Neuronal stem cell (in vitro differentiated cells): ENCODE results near the gene TSPEAR.

Experiments used
- DNase-seq: peaks from one replicate; pipeline ENCODE4 v3.0.0-alpha.2; 2013; ENCODE audit warnings: low spot score
- H2AFZ ChIP-seq: one replicate; pipeline ENCODE4 v1.6.1; 2013; ENCODE audit warnings: mild to moderate bottlenecking, low read length, inconsistent platforms
- H2AK5ac ChIP-seq: 2 replicates; pipeline ENCODE4 v1.6.1; 2013; ENCODE audit warnings: low read depth, mild to moderate bottlenecking, inconsistent platforms, low read length, moderate library complexity, mixed read lengths
- H2BK120ac ChIP-seq: 2 replicates; pipeline ENCODE4 v1.6.1; 2013; ENCODE audit warnings: low read depth, mild to moderate bottlenecking, inconsistent platforms, low read length, moderate library complexity, mixed read lengths
- H2BK12ac ChIP-seq: one replicate; pipeline ENCODE4 v1.6.1; 2013; ENCODE audit warnings: low read length, inconsistent platforms
- H2BK15ac ChIP-seq: 2 replicates; pipeline ENCODE4 v1.6.1; 2013; ENCODE audit warnings: mild to moderate bottlenecking, low read length, inconsistent platforms, mixed read lengths
- H2BK5ac ChIP-seq: one replicate; pipeline ENCODE4 v1.6.1; 2013; ENCODE audit warnings: inconsistent platforms, mild to moderate bottlenecking, low read length, moderate library complexity
- H3K14ac ChIP-seq: one replicate; pipeline ENCODE4 v1.6.1; 2013; ENCODE audit warnings: low read length, inconsistent platforms
- H3K18ac ChIP-seq: 2 replicates; pipeline ENCODE4 v1.6.1; 2013; ENCODE audit warnings: low read length, inconsistent platforms
- H3K23ac ChIP-seq: 2 replicates; pipeline ENCODE4 v1.6.1; 2013; ENCODE audit warnings: low read depth, mild to moderate bottlenecking, mixed read lengths, low read length, inconsistent platforms; ENCODE audit not compliant: poor library complexity
- H3K27ac ChIP-seq: replicated peaks from 3 replicates; pipeline ENCODE4 v1.5.1; 2013; ENCODE audit warnings: low read length, inconsistent platforms
- H3K27me3 ChIP-seq, 3 experiments: 2 replicates each; pipeline ENCODE4 v1.6.1; 2013; ENCODE audit warnings: low read length in 3 of 3, mild to moderate bottlenecking in 2 of 3, inconsistent platforms in 1 of 3, low read depth in 1 of 3, mixed read lengths in 1 of 3, moderate library complexity in 1 of 3; ENCODE audit not compliant: control insufficient read depth in 3 of 3, insufficient read depth in 3 of 3
- H3K36me3 ChIP-seq, 2 donors: replicated peaks in 1 of 2; 2 replicates each; pipeline ENCODE4 v1.6.1; 2013; ENCODE audit warnings: low read length in 2 of 2; ENCODE audit not compliant: control insufficient read depth in 2 of 2, insufficient read depth in 2 of 2
- H3K4ac ChIP-seq: 2 replicates; pipeline ENCODE4 v1.6.1; 2013; ENCODE audit warnings: inconsistent platforms, mild to moderate bottlenecking, low read length, moderate library complexity
- H3K4me1 ChIP-seq, 2 donors: 1 replicate in 1 of 2; 2 replicates in 1 of 2; pipeline ENCODE4 v1.6.1; 2013; ENCODE audit warnings: low read length in 2 of 2, low read depth in 1 of 2; ENCODE audit not compliant: control insufficient read depth in 2 of 2, insufficient read depth in 1 of 2
- H3K4me2 ChIP-seq: one replicate; pipeline ENCODE4 v1.6.1; 2013; ENCODE audit warnings: mild to moderate bottlenecking, low read length, inconsistent platforms; ENCODE audit not compliant: insufficient read depth, poor library complexity, severe bottlenecking
- H3K4me3 ChIP-seq, 2 donors: 2 replicates each; pipeline ENCODE4 v1.5.1; 2013; ENCODE audit warnings: low read length in 2 of 2, mild to moderate bottlenecking in 2 of 2, inconsistent platforms in 1 of 2, moderate library complexity in 1 of 2
- H3K79me1 ChIP-seq: one replicate; pipeline ENCODE4 v1.6.1; 2013; ENCODE audit warnings: low read depth, mild to moderate bottlenecking, inconsistent platforms, low read length, moderate library complexity
- H3K9ac ChIP-seq: one replicate; pipeline ENCODE4 v1.6.1; 2013; ENCODE audit warnings: mild to moderate bottlenecking, low read depth, low read length, inconsistent platforms; ENCODE audit not compliant: poor library complexity
- H3K9me3 ChIP-seq, 2 donors: replicated peaks in 1 of 2; 2 replicates each; pipeline versions ENCODE3 to v1.6.1; 2013; ENCODE audit warnings: low read length in 2 of 2, mild to moderate bottlenecking in 2 of 2, inconsistent platforms in 1 of 2, low read depth in 1 of 2, mixed read lengths in 1 of 2, moderate library complexity in 1 of 2; ENCODE audit not compliant: control insufficient read depth in 2 of 2, insufficient read depth in 1 of 2
- H4K8ac ChIP-seq: one replicate; pipeline ENCODE4 v1.6.1; 2013; ENCODE audit warnings: low read depth, mild to moderate bottlenecking, inconsistent platforms, low read length, moderate library complexity
- H4K91ac ChIP-seq: one replicate; pipeline ENCODE4 v1.6.1; 2013; ENCODE audit warnings: low read length, low read depth, mild to moderate bottlenecking, inconsistent platforms; ENCODE audit not compliant: poor library complexity
- WGBS, 2 donors: extraction: QIAGEN DNeasy Blood & Tissue Kit; methylation state at CpG; one replicate each; pipeline ENCODE4 v1.1.7; 2013; ENCODE audit warnings: missing lambda C conversion rate in 2 of 2, mixed read lengths in 1 of 2; ENCODE audit not compliant: insufficient read length in 2 of 2, insufficient replicate concordance in 1 of 2; ENCODE audit errors: extremely low coverage in 2 of 2; 5-methylcytosine and 5-hydroxymethylcytosine counted together

TSPEAR gene

DNA sequence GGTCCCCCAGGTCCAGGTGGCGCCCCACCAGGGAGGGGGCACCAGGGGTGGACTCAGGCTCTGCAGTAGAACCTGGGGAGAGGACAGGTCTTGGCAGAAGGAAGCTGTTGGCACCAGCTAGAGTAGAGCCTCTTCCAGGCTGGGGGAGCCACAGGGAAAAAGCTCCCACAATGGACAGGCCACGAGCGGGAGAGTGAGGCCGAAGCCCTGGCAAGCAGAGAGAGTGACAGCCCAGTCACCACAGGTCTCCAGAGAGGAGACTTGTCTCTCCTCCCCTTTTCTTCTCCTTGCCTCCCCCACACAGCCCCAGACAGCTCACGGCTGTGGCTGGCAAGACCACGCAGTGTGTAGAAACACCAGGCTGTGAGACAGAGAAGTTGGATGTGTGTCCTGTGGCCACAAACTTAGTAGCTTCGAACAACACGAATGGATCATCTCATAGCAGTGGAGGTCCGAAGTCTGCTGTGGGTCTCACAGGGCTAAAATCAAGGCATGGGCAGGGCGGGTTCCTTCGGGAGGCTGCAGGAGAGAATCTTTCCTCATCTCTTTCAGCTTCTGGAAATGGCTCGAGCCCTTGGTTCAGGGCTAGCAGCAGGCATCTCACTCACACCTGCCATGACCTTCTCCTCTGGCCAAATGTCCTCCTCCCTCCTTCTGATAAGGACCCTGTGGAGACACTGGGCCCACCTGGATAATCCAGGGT is 60.2 kb downstream of the TSPEAR start:
- no peak for DNase-seq
- WGBS, 2 donors = no CpG with 5 or more reads among the region's 12 CpGs
- Histone ChIP-seq H3K4me3 (no peak overlapping the region), H3K23ac (no peak overlapping the region), H3K4me1 (peaks cover 0 to 3% of the 10 kb centered on the region in 2 donors), H3K79me1 (no peaks in the 10 kb centered on the region), H3K18ac (peak overlapping the region; percentile 23), H2AFZ (no peak overlapping the region), H2AK5ac (no peak overlapping the region), H2BK5ac (no peak overlapping the region), H3K14ac (no peak overlapping the region), H3K36me3 (no peaks in the 10 kb centered on the region), H3K4me2 (no peak overlapping the region), H3K4ac (no peak overlapping the region), H3K9me3 (peaks cover 0 to 2% of the 10 kb centered on the region in 2 donors), H2BK15ac (peak overlapping the region; percentile 12), H4K8ac (no peak overlapping the region), H2BK120ac (no peak overlapping the region), H3K9ac (no peak overlapping the region), H4K91ac (no peak overlapping the region), H2BK12ac (no peak overlapping the region), H3K27ac (no peak overlapping the region), H3K27me3 (peaks cover 0 to 15% (median 0%) of the 10 kb centered on the region in 3 experiments)

DNA sequence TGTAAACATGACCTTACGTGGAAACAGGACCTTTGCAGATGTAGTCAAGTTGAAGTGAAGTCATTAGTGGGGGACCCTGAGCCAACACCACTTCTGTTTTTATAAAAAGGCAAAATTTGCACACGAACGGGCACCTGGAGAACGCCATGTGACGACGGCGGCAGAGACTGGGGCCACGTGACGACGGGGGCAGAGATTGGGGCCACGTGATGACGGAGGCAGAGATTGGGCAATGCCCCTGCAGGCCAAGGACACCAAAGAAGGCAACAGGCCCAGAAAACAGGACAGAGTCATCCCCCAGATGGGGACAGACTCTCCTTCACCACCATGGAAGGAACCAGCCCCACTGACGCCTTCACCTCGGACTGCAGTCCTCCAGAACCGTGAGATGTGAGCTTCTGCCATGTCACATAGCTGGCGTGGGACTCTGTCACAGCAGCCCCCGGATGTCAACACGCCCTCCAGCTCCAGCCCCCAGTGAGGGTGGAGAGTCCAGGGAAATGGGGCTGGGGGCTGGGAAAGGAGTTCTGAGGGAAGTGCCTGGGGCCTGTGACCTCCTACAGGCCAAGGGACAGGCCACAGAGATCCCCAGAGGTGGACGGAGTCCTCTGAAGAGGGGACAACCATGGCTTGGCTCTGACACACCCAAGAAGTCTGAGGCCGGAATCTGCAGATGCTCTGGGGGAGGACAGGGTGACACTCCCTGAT is 61.0 kb downstream of the TSPEAR start:
- Histone ChIP-seq H3K4me3 (no peak overlapping the region), H4K91ac (no peak overlapping the region), H3K14ac (no peak overlapping the region), H2BK5ac (no peak overlapping the region), H2BK15ac (peak overlapping the region; percentile 85), H3K18ac (peak overlapping the region; percentile 23), H3K27ac (no peak overlapping the region), H3K4me2 (no peak overlapping the region), H3K36me3 (no peaks in the 10 kb centered on the region), H3K9me3 (peaks cover 0 to 2% of the 10 kb centered on the region in 2 donors), H3K27me3 (peaks cover 0 to 15% (median 0%) of the 10 kb centered on the region in 3 experiments), H2AFZ (no peak overlapping the region), H4K8ac (no peak overlapping the region), H3K23ac (no peak overlapping the region), H2BK12ac (no peak overlapping the region), H2AK5ac (no peak overlapping the region), H3K4ac (peak overlapping the region; percentile 76), H2BK120ac (no peak overlapping the region), H3K79me1 (no peaks in the 10 kb centered on the region), H3K4me1 (peaks cover 0 to 3% of the 10 kb centered on the region in 2 donors), H3K9ac (no peak overlapping the region)
- no CpG with 5 or more reads among the region's 20 CpGs for WGBS, 2 donors
- DNase-seq = no peak

DNA sequence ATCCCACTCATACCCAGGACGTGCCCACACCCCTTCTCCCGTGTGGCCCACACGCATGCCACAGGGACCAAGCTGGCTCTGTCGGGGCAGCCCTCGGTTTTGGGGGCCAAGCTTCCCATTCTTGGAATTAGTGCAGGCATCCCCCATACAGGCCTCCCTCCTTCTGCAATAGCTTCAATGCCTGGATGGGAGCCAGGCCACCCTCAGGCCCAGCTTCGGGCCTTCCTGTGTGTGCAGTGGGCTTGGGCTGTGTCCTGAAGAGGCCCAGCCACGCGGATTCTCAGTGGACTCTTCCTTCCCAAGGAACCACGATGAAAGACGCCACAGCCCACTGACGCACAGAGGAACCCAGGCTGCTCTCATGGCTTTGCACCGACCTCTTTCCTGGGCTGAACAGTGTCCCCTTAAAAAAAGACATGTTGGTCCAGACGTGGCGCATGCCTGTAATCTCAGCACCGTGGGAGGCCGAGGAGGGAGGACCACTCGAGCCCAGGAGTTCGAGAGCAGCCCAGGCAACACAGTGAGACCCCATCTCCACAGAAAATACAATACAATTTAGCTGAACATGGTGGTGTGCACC is 61.8 kb downstream of the TSPEAR start:
- Histone ChIP-seq H3K4me1 (peaks cover 0 to 3% of the 10 kb centered on the region in 2 donors), H3K18ac (peak overlapping the region; percentile 19), H3K79me1 (no peaks in the 10 kb centered on the region), H2BK15ac (peak overlapping the region; percentile 62), H3K9me3 (peaks cover 0 to 2% of the 10 kb centered on the region in 2 donors), H3K36me3 (no peaks in the 10 kb centered on the region), H3K27ac (no peak overlapping the region), H2AK5ac (peak overlapping the region; percentile 15), H3K4ac (no peak overlapping the region), H3K23ac (no peak overlapping the region), H3K14ac (no peak overlapping the region), H4K8ac (no peak overlapping the region), H2BK120ac (no peak overlapping the region), H4K91ac (no peak overlapping the region), H3K4me2 (no peak overlapping the region), H2AFZ (no peak overlapping the region), H3K9ac (peak overlapping the region; percentile 12), H2BK12ac (no peak overlapping the region), H3K27me3 (peaks cover 0 to 15% (median 0%) of the 10 kb centered on the region in 3 experiments), H2BK5ac (no peak overlapping the region), H3K4me3 (no peak overlapping the region)
- DNase-seq = no peak
- WGBS, 2 donors = no CpG with 5 or more reads among the region's 18 CpGs
